ENCODE measurements around the gene RNF144A.

The RNF144A gene

DNA sequence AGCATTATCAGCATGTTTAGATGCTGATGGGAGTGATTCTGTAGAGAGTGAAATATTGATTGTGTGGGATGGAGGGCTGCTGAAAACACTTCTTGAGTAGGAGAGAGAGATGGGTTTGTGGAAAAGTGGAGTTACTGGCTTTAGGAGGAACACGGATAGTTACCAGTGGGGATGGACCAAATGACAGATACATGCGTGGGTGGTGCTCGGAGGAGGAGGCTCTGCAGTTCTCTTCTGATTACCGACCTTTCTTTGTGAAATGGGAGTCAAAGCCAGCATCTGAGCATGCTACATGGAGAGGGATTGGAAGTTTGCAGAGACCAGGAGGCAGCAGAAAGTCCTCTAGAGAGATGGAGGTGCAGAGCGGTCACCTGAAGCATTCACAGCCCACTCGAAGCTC lies 26.3 kb downstream of the RNF144A start:
- Histone ChIP-seq H3K9ac (ENCODE audit: low read length) (no peak overlapping the region), H3K4me1 (ENCODE audit: insufficient read depth, low read length) (peaks cover 26% of the 10 kb centered on the region), H3K4me3 (ENCODE audit: low read depth in 1 of 2, low read length in 2 of 2) (no peak overlapping the region), H3K27me3 (ENCODE audit: control insufficient read depth in 1 of 2, insufficient read depth in 2 of 2, low read length in 2 of 2) (no peaks in the 10 kb centered on the region), H3K36me3 (ENCODE audit: insufficient read depth, low read length) (no peaks in the 10 kb centered on the region), H3K27ac (ENCODE audit: low read depth, low read length) (no peak overlapping the region), H3K9me3 (ENCODE audit: low read length) (no peaks in the 10 kb centered on the region)

DNA sequence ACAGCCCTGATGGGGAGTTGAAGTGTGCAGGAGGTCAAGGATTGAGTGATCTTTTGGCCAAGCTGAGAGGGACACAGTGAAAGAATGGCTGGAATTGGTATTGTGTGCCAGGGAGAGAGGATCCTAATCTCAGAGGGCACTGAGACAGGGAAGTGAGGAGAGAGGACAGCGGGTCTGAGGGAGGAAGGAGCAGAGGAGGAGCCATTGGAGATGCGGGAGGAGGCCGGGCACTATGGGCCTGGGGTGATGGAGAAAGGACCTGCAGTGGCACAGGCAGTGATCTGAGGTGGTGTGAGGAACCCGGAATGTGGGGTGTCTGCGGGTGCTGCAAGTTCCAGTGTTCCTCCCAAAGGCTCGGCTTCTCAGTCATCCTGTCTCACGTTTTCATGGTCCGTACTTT lies 26.8 kb downstream of the RNF144A start:
- Histone ChIP-seq H3K4me1 (ENCODE audit: insufficient read depth, low read length) (peaks cover 25% of the 10 kb centered on the region), H3K27ac (ENCODE audit: low read depth, low read length) (no peak overlapping the region), H3K4me3 (ENCODE audit: low read depth in 1 of 2, low read length in 2 of 2) (no peak overlapping the region), H3K36me3 (ENCODE audit: insufficient read depth, low read length) (no peaks in the 10 kb centered on the region), H3K27me3 (ENCODE audit: control insufficient read depth in 1 of 2, insufficient read depth in 2 of 2, low read length in 2 of 2) (no peaks in the 10 kb centered on the region), H3K9me3 (ENCODE audit: low read length) (no peaks in the 10 kb centered on the region), H3K9ac (ENCODE audit: low read length) (no peak overlapping the region)

DNA sequence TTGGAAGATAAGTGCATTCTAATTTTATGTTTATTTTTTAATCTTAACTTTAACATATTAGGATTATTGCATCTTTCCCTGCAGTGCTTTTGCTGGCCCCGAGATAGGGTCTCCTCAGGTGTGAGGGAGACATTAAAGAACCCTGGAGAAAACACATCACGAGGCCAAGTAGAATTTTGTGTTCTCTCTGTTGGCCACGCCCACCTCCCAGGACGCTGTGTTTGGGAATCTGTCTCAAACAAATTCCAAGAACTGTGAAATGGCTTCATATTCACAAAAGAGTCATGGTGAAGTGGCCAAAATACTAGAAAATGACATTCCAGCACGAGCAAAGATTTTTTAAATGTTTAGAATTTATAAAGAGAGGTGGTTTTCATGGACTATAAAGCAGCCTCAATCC lies 27.3 kb downstream of the RNF144A start:
- Histone ChIP-seq H3K9me3 (ENCODE audit: low read length) (no peaks in the 10 kb centered on the region), H3K4me3 (ENCODE audit: low read depth in 1 of 2, low read length in 2 of 2) (no peak overlapping the region), H3K27me3 (ENCODE audit: control insufficient read depth in 1 of 2, insufficient read depth in 2 of 2, low read length in 2 of 2) (no peaks in the 10 kb centered on the region), H3K9ac (ENCODE audit: low read length) (no peak overlapping the region), H3K4me1 (ENCODE audit: insufficient read depth, low read length) (peaks cover 22% of the 10 kb centered on the region), H3K36me3 (ENCODE audit: insufficient read depth, low read length) (no peaks in the 10 kb centered on the region), H3K27ac (ENCODE audit: low read depth, low read length) (no peak overlapping the region)

DNA sequence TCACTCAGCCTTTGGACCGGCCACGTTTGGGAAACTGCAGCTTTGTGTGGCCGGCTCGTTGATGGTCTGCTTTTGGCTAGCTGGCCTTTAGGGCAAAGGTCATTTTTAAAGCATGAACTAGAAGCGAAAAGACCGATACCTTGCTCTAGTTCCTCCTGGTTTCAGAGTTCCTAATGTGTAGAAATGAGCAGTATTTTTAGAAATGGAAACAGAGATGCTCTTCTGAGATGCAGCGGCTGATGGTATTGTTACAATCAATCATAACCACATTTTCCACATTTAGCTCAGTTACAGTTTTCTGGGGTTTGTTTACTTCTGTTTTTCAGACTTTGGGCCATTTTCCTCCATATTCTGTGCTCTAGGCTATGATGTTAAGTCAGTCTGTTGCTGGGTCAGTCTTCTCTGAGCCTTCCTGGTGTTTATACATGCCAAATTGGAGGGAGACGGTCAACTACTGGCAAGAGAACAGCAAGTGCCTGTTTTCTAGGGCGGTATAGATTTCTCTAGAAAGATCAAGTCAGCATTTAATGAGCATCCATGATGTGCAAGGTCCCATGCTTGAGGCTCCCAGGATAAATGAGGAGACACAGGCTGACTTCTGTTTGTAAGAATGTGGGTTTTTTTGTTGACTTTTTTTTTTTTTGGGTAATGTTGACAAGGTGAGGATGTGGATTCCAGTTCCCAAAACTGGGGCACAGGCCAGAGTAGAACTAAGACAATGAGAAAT lies 28.0 kb downstream of the RNF144A start:
- H3K27me3 ChIP-seq (ENCODE audit: control insufficient read depth in 1 of 2, insufficient read depth in 2 of 2, low read length in 2 of 2) = no peaks in the 10 kb centered on the region
- no peak overlapping the region for H3K9ac ChIP-seq (ENCODE audit: low read length)
- no peak overlapping the region for H3K4me3 ChIP-seq (ENCODE audit: low read depth in 1 of 2, low read length in 2 of 2)
- H3K27ac ChIP-seq (ENCODE audit: low read depth, low read length) = no peak overlapping the region
- H3K36me3 ChIP-seq (ENCODE audit: insufficient read depth, low read length) = no peaks in the 10 kb centered on the region
- H3K4me1 ChIP-seq (ENCODE audit: insufficient read depth, low read length) = peaks cover 22% of the 10 kb centered on the region
- no peaks in the 10 kb centered on the region for H3K9me3 ChIP-seq (ENCODE audit: low read length)

DNA sequence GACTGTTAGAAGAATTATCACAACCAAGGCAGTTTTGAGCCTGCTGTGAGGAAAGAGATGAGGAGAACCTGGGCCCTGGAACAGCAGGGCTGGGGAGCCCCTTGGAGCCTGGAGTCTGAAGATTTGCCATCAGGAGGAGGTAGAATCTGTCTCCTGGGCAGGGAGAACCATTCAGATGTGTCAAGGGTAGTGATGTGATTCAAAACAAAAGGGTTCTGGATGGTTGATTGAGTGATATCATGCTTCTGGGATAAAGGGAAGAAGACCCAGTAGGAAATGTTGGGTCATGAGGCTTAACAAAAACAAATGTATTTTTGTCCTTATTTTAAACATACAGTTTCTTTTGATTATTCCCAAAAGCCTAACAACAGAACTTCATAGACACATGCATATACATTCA lies 28.6 kb downstream of the RNF144A start:
- H3K27me3 ChIP-seq (ENCODE audit: control insufficient read depth in 1 of 2, insufficient read depth in 2 of 2, low read length in 2 of 2) = no peaks in the 10 kb centered on the region
- peaks cover 19% of the 10 kb centered on the region for H3K4me1 ChIP-seq (ENCODE audit: insufficient read depth, low read length)
- H3K9me3 ChIP-seq (ENCODE audit: low read length) = no peaks in the 10 kb centered on the region
- no peaks in the 10 kb centered on the region for H3K36me3 ChIP-seq (ENCODE audit: insufficient read depth, low read length)
- H3K27ac ChIP-seq (ENCODE audit: low read depth, low read length) = no peak overlapping the region
- no peak overlapping the region for H3K4me3 ChIP-seq (ENCODE audit: low read depth in 1 of 2, low read length in 2 of 2)
- no peak overlapping the region for H3K9ac ChIP-seq (ENCODE audit: low read length)

DNA sequence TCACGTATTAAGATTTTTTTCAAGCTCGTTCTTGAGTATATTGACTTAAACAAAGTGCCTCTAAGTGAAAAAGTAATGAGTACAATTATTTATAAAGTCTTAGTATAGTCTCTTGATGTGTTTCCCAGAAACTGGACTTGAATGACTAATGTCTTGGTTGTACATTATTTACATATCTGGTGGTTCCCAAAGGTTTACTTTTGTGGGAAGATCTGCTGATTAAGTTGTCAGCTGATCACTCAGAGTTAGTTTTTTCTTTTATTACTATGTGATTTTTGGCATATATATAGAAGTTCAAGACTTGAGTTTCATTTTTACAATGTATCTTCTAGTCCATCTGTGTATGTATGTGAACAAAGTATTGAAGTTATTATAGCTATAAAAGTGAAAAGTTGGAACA lies 29.5 kb downstream of the RNF144A start:
- no peaks in the 10 kb centered on the region for H3K9me3 ChIP-seq (ENCODE audit: low read length)
- H3K27ac ChIP-seq (ENCODE audit: low read depth, low read length) = no peak overlapping the region
- H3K36me3 ChIP-seq (ENCODE audit: insufficient read depth, low read length) = no peaks in the 10 kb centered on the region
- H3K27me3 ChIP-seq (ENCODE audit: control insufficient read depth in 1 of 2, insufficient read depth in 2 of 2, low read length in 2 of 2) = no peaks in the 10 kb centered on the region
- H3K4me1 ChIP-seq (ENCODE audit: insufficient read depth, low read length) = peaks cover 12% of the 10 kb centered on the region
- H3K9ac ChIP-seq (ENCODE audit: low read length) = no peak overlapping the region
- no peak overlapping the region for H3K4me3 ChIP-seq (ENCODE audit: low read depth in 1 of 2, low read length in 2 of 2)

DNA sequence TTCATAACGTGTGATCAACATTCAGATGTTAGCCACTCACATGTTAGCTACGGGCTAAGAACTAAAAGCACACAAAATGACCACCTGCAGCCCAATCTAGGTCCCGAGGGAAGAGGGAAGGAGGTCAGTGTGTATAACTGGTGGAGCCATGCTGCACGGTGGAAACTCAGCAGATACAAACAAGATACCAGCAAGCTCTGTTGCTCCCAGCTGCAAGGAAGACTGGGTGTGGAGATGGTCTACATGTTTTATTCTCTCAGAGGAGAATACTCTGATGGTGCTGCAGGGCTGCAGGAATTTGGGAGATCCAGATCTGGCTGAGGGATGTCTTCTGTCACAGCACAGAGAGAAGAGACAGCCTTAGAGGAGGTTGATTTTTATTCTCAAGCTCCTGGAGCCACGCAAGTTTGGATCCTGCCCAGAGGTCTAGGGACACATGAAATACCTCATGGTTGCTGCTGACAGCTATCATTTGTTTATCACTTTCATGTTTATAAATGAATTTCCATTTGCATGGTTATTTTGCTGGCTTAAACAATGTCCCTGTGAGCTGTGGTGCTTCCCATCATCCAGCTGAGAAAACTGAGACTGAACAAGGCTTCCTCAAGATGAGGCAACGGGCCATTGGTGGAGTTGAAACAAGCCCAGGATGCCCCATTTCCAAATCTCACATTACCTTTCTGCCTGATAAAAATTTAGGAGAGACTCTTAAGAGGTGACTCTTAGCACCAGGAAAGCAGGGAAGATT lies 30.9 kb downstream of the RNF144A start:
- Histone ChIP-seq H3K9ac (ENCODE audit: low read length) (no peak overlapping the region), H3K4me3 (ENCODE audit: low read depth in 1 of 2, low read length in 2 of 2) (no peak overlapping the region), H3K4me1 (ENCODE audit: insufficient read depth, low read length) (peaks cover 8% of the 10 kb centered on the region), H3K9me3 (ENCODE audit: low read length) (no peaks in the 10 kb centered on the region), H3K27ac (ENCODE audit: low read depth, low read length) (no peak overlapping the region), H3K36me3 (ENCODE audit: insufficient read depth, low read length) (no peaks in the 10 kb centered on the region), H3K27me3 (ENCODE audit: control insufficient read depth in 1 of 2, insufficient read depth in 2 of 2, low read length in 2 of 2) (no peaks in the 10 kb centered on the region)

DNA sequence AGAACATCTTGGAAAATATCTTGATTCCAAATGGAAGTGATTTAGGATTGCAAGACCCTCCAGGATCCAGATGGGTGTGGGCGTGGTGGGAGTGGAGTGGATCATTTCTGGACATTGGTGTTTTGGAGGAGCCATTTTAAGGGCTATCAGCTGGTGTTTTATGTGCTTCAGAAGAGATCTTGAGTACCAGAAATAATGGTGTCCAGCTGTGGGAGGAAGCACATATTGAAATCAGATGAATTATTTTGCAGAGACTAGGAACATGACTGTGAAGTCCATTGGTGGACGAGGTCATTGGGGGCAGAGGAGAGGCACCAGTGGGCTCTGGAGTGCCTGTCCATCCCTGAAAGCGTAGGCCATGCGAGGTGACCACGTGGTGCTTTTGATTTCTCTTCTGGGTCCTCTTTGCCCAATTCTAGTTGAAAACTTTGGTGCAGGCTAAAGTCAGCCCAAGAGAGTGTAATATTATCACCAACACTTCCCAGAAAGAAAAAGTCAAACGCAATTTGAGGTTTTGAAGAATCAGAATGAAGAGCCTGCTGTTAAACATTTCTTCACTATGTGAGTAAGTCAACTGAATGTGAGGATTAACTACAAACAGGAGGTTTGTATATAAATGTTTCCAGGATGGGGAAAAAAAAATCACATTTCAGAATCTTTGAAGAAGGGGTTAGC lies 31.6 kb downstream of the RNF144A start:
- no peak overlapping the region for H3K4me3 ChIP-seq (ENCODE audit: low read depth in 1 of 2, low read length in 2 of 2)
- H3K4me1 ChIP-seq (ENCODE audit: insufficient read depth, low read length) = peaks cover 8% of the 10 kb centered on the region
- H3K36me3 ChIP-seq (ENCODE audit: insufficient read depth, low read length) = no peaks in the 10 kb centered on the region
- no peaks in the 10 kb centered on the region for H3K27me3 ChIP-seq (ENCODE audit: control insufficient read depth in 1 of 2, insufficient read depth in 2 of 2, low read length in 2 of 2)
- H3K9me3 ChIP-seq (ENCODE audit: low read length) = no peaks in the 10 kb centered on the region
- H3K9ac ChIP-seq (ENCODE audit: low read length) = no peak overlapping the region
- no peak overlapping the region for H3K27ac ChIP-seq (ENCODE audit: low read depth, low read length)

DNA sequence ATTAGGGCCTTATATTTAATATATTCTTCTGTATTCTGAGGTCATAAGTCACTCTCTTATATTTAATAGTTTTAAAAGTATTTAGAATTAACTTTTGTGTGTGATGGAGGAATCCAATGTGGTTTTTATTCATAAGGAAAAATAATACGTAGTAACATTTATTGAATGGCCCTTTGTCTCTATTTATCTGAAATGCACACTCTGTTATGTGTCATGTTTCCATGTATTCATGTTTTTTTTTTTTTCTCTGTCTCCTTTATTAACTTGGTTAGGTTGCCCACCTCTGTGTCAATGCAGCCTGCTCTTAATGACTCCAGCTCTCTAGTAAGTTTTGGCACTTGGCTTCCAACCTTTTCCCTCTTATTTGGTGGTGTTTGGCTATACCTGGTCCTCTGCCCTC lies 33.8 kb downstream of the RNF144A start:
- Histone ChIP-seq H3K9ac (ENCODE audit: low read length) (no peak overlapping the region), H3K9me3 (ENCODE audit: low read length) (no peaks in the 10 kb centered on the region), H3K4me1 (ENCODE audit: insufficient read depth, low read length) (peaks cover 13% of the 10 kb centered on the region), H3K27me3 (ENCODE audit: control insufficient read depth in 1 of 2, insufficient read depth in 2 of 2, low read length in 2 of 2) (no peaks in the 10 kb centered on the region), H3K4me3 (ENCODE audit: low read depth in 1 of 2, low read length in 2 of 2) (no peak overlapping the region), H3K27ac (ENCODE audit: low read depth, low read length) (no peak overlapping the region), H3K36me3 (ENCODE audit: insufficient read depth, low read length) (no peaks in the 10 kb centered on the region)

DNA sequence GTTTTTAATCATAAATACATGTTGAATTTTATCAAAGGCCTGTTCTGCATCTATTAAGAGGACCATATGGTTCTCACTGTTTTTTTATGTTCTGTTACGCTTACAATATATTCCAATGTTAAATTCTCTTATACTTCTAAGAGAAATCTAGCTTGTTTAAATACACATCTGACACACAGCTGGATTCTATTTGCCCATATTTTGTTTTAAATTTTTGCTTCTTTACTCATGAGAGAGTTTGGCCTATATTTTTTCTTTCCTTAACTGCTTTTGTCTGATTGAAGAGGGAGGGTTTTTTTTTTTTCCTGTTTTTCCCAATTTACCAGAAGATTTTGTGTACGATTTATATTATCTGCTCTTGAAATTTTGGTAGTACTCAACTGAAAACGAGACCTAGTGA lies 34.9 kb downstream of the RNF144A start:
- Histone ChIP-seq H3K9me3 (ENCODE audit: low read length) (no peaks in the 10 kb centered on the region), H3K36me3 (ENCODE audit: insufficient read depth, low read length) (no peaks in the 10 kb centered on the region), H3K27ac (ENCODE audit: low read depth, low read length) (no peak overlapping the region), H3K9ac (ENCODE audit: low read length) (no peak overlapping the region), H3K4me1 (ENCODE audit: insufficient read depth, low read length) (peaks cover 15% of the 10 kb centered on the region), H3K27me3 (ENCODE audit: control insufficient read depth in 1 of 2, insufficient read depth in 2 of 2, low read length in 2 of 2) (no peaks in the 10 kb centered on the region), H3K4me3 (ENCODE audit: low read depth in 1 of 2, low read length in 2 of 2) (no peak overlapping the region)

DNA sequence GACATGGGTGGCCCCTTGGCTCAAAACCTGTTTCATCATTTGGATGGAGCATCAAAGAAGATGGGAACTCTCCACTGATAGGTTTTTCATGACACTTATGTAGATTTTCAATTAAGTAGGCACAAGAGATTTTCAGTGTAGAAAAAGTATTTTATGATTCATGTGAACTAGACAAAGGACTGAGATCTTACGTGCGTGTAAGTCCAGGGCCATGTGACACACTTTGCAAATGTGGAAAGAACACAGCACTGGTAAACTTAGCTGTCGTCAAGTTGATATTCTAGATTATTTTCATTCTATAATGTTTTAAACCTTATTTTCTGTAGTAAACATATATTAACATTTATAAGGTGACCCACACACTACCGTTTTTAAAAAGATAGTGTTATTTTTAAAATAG lies 37.4 kb downstream of the RNF144A start:
- no peaks in the 10 kb centered on the region for H3K36me3 ChIP-seq (ENCODE audit: insufficient read depth, low read length)
- H3K27me3 ChIP-seq (ENCODE audit: control insufficient read depth in 1 of 2, insufficient read depth in 2 of 2, low read length in 2 of 2) = no peaks in the 10 kb centered on the region
- no peak overlapping the region for H3K9ac ChIP-seq (ENCODE audit: low read length)
- no peak overlapping the region for H3K27ac ChIP-seq (ENCODE audit: low read depth, low read length)
- peaks cover 15% of the 10 kb centered on the region for H3K4me1 ChIP-seq (ENCODE audit: insufficient read depth, low read length)
- no peak overlapping the region for H3K4me3 ChIP-seq (ENCODE audit: low read depth in 1 of 2, low read length in 2 of 2)
- H3K9me3 ChIP-seq (ENCODE audit: low read length) = no peaks in the 10 kb centered on the region

All from muscle layer of colon (tissue), 2 donors.